ENCODE measurements around the gene ANKRD53.

The ANKRD53 gene

DNA sequence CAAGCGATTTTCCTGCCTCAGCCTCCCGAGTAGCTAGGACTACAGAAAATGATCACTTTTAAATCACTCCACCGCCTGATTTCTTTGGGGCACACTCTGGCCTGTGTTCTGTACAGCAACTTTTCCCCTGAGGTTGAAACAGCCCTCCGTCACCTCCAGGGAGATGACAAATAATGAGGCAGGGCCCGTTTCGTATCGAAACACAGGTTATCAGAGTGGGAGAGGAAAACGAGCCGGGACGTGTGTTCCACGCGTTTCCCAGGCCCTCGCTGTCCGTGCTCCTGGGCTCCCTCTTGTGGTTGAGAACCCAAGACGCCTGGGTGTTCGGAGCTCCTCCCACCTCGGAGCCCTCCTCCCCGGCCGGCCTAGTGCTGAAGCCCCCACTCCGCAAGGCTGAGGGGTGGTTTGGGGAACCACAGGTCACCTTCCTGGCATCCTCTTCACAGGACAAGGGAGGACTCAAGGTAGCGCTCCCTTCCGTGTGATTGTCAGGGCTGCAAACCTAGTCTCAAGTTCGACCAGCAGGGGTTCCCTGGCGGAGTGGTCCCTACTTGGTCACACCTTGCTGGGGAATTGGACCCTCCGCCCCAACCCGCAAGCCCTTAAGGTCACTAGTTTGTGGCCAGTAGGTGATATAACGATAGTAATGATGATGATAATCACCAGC lies 30.0 kb upstream of the ANKRD53 start:
- peak; percentile 88 for DNase-seq (ENCODE audit: extremely low spot score)
- ChIA-PET CTCF (interaction anchor here (0.5 to 3.6 kb wide), 23 partner anchors 9 to 1169 kb away, joined by 3 to 30 read pairs (median 4); no protein-coding TSS in a partner anchor), POLR2A (interaction anchor here (0.9 to 1.3 kb wide), 5 partner anchors 16 to 80 kb away, joined by 3 read pairs; partner anchors contain the start of gene ANKRD53)
- no peak for TF ChIP-seq BHLHE40 (IDR thresholded peaks at IDR 0.05; ENCODE audit: borderline replicate concordance)
- peak; percentile 62; the same call in 1 of the 2 replicates for TF ChIP-seq L3MBTL2 (conservative IDR thresholded peaks at IDR 0.05)
- peak; percentile 5; the same call in 1 of the 2 replicates for TF ChIP-seq TARDBP (IDR thresholded peaks at IDR 0.05)

DNA sequence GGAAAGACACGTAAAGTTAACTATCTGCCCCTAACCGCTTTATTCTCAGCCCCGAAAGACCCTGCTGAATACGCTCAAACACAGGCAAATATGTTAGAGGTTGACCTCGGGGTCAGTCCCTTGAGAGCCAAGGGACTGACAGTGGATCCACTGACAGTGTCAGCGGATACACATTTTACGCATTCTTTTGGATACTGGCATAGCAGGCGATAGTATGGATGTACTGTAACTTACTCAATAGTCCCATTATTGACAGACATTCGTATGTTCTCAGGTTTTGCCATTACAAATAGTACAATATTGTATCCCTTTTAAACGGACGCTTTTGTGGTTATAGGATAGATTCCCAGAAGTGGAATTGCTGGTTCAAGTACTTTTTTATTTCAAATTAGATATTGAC lies 29.3 kb upstream of the ANKRD53 start:
- no peak for DNase-seq (ENCODE audit: extremely low spot score)
- POLR2A ChIA-PET, result interaction anchor here (1.0 to 1.3 kb wide), 4 partner anchors 15 to 33 kb away, joined by 3 read pairs; partner anchors contain the start of gene ANKRD53
- CTCF ChIA-PET, result interaction anchor here (0.6 to 3.6 kb wide), 18 partner anchors 8 to 1170 kb away, joined by 3 to 30 read pairs (median 4); no protein-coding TSS in a partner anchor
- TF ChIP-seq FOXA1 (IDR thresholded peaks at IDR 0.05), result no peak
- TF ChIP-seq FOXM1 (IDR thresholded peaks at IDR 0.05; ENCODE audit: borderline replicate concordance), result no peak
- TF ChIP-seq ARNT (IDR thresholded peaks at IDR 0.05), result no peak
- no peak for TF ChIP-seq NFRKB (IDR thresholded peaks at IDR 0.05)
- no peak for TF ChIP-seq FOXK2 (IDR thresholded peaks at IDR 0.05)
- TF ChIP-seq ELF4 (IDR thresholded peaks at IDR 0.05), result no peak
- no peak for TF ChIP-seq SP1 (IDR thresholded peaks at IDR 0.05)
- TF ChIP-seq ZNF384 (IDR thresholded peaks at IDR 0.05), result no peak
- no peak for TF ChIP-seq BHLHE40 (IDR thresholded peaks at IDR 0.05; ENCODE audit: borderline replicate concordance)

DNA sequence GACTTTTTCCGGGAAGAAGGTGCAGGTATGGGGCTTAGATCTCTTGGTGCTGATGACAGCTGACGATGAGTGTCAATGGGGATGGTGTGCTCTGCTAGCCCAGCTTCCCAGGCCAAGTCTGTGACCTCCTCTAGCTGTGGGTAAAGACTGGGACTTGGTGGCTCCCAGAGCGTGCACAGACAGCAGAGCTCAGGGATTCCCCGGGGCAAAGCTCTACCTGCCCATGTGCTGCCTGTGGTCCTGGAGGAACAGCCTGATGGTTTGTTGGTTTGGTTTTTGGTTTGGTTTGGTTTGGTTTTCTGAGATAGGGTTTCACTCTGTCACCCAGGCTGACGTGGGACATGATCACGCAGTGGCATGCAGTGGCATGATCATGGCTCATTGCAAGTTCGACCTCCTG lies 23.5 kb upstream of the ANKRD53 start:
- ChIA-PET POLR2A (no interaction called here), CTCF (no interaction called here)
- TF ChIP-seq FOXA1 (IDR thresholded peaks at IDR 0.05) (no peak), ELF4 (IDR thresholded peaks at IDR 0.05) (no peak), CTBP1 (IDR thresholded peaks at IDR 0.05; ENCODE audit: borderline replicate concordance) (no peak), ARNT (IDR thresholded peaks at IDR 0.05) (no peak), FOXM1 (IDR thresholded peaks at IDR 0.05; ENCODE audit: borderline replicate concordance) (no peak), L3MBTL2 (conservative IDR thresholded peaks at IDR 0.05) (no peak), TARDBP (IDR thresholded peaks at IDR 0.05) (no peak), SP1 (IDR thresholded peaks at IDR 0.05) (no peak), ZNF384 (IDR thresholded peaks at IDR 0.05) (no peak)
- TF ChIP-seq, protein P1, sequence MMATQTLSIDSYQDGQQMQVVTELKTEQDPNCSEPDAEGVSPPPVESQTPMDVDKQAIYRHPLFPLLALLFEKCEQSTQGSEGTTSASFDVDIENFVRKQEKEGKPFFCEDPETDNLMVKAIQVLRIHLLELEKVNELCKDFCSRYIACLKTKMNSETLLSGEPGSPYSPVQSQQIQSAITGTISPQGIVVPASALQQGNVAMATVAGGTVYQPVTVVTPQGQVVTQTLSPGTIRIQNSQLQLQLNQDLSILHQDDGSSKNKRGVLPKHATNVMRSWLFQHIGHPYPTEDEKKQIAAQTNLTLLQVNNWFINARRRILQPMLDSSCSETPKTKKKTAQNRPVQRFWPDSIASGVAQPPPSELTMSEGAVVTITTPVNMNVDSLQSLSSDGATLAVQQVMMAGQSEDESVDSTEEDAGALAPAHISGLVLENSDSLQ (IDR thresholded peaks at IDR 0.05), result no peak
- no peak for DNase-seq (ENCODE audit: extremely low spot score)

DNA sequence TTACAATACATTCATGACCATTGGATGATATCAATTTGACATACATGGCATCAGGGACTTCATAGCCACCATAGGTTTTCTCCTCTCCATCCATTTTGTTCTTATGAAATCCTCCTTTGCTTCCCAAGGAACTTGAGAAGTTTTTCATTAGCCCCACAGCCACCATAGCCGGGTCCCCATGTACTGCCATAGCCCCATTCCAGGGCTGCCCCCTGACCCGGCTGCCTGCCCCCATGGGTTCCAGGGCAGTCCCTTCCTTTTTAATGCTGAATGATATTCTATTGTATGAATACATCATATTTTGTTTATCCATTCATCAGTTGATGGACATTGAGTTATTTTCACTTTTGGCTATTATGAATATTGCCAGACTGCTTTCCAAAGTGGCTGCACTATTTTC lies 22.3 kb upstream of the ANKRD53 start:
- CTCF ChIA-PET, result no interaction called here
- DNase-seq (ENCODE audit: extremely low spot score), result no peak
- TF ChIP-seq ZNF384 (IDR thresholded peaks at IDR 0.05) (no peak), ELF4 (IDR thresholded peaks at IDR 0.05) (no peak), CTBP1 (IDR thresholded peaks at IDR 0.05; ENCODE audit: borderline replicate concordance) (no peak), L3MBTL2 (conservative IDR thresholded peaks at IDR 0.05) (no peak), BHLHE40 (IDR thresholded peaks at IDR 0.05; ENCODE audit: borderline replicate concordance) (no peak), LEF1 (IDR thresholded peaks at IDR 0.05; ENCODE audit: borderline replicate concordance) (no peak), FOXK2 (IDR thresholded peaks at IDR 0.05) (no peak), SUZ12 (IDR thresholded peaks at IDR 0.05) (no peak), NFRKB (IDR thresholded peaks at IDR 0.05) (no peak), FOXM1 (IDR thresholded peaks at IDR 0.05; ENCODE audit: borderline replicate concordance) (no peak), TARDBP (IDR thresholded peaks at IDR 0.05) (no peak), SP1 (IDR thresholded peaks at IDR 0.05) (no peak), HDGF (IDR thresholded peaks at IDR 0.05; ENCODE audit: borderline replicate concordance) (no peak)
- TF ChIP-seq, protein P1 (IDR thresholded peaks at IDR 0.05), result no peak
- POLR2A ChIA-PET, result no interaction called here

DNA sequence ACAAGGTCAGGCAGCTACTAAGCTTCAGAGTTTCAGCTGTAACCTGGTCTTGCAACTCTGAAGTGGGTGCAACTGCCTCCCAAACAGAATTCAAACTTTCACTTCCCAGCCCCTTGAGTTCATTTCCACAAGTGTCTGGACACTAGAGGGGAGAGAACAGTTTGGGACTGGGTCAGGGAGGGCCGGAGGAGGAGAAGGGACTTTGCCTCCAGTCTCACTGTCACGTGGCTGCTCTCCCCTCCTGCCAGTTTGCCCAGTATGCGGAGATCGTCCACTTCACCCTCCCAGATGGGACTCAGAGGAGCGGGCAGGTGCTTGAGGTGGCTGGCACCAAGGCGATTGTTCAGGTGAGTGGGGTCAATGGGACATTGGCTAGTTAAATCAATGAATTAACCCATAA lies 20.6 kb upstream of the ANKRD53 start:
- DNase-seq (ENCODE audit: extremely low spot score), result no peak
- CTCF ChIA-PET, result no interaction called here
- TF ChIP-seq HDGF (IDR thresholded peaks at IDR 0.05; ENCODE audit: borderline replicate concordance) (no peak), ELF4 (IDR thresholded peaks at IDR 0.05) (no peak), SUZ12 (IDR thresholded peaks at IDR 0.05) (no peak), FOXM1 (IDR thresholded peaks at IDR 0.05; ENCODE audit: borderline replicate concordance) (no peak), TARDBP (IDR thresholded peaks at IDR 0.05) (no peak), BHLHE40 (IDR thresholded peaks at IDR 0.05; ENCODE audit: borderline replicate concordance) (no peak), ZNF384 (IDR thresholded peaks at IDR 0.05) (no peak), SP1 (IDR thresholded peaks at IDR 0.05) (no peak), L3MBTL2 (conservative IDR thresholded peaks at IDR 0.05) (no peak), NFRKB (IDR thresholded peaks at IDR 0.05) (no peak), FOXK2 (IDR thresholded peaks at IDR 0.05) (no peak), CTBP1 (IDR thresholded peaks at IDR 0.05; ENCODE audit: borderline replicate concordance) (no peak), ARNT (IDR thresholded peaks at IDR 0.05) (no peak), LEF1 (IDR thresholded peaks at IDR 0.05; ENCODE audit: borderline replicate concordance) (no peak), FOXA1 (IDR thresholded peaks at IDR 0.05) (no peak)
- TF ChIP-seq, protein P1 (IDR thresholded peaks at IDR 0.05), result no peak
- POLR2A ChIA-PET, result no interaction called here

DNA sequence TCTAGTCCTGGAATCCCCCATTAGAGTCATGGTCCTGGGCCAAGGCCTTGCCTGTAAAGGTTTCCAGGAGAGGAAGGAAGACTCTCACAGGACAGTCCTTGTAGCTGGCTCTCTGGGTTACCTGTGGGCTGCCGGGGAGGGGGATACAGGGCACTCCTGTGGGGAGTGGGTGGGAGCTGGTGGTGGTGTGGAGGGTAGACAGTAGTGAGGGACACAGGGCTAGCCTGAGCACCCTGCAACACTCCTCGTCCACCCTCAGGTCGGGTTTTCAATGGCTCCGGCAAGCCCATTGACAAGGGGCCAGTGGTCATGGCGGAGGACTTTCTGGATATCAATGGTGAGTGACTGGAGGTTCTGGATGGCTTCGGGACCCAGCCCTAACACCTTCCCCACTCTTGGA lies 19.7 kb upstream of the ANKRD53 start:
- DNase-seq (ENCODE audit: extremely low spot score), result no peak
- TF ChIP-seq, protein P1 (IDR thresholded peaks at IDR 0.05), result no peak
- ChIA-PET CTCF (no interaction called here), POLR2A (no interaction called here)
